Measurements from ENCODE around the gene GXYLT1. TPM values are rescaled to one million over a fixed set of nuclear protein-coding genes. Genes with fewer than 3 reads are reported as not detected.
A peak's percentile ranks its signal among the peaks of the same experiment; 100 is the strongest.

Gene GXYLT1
- total and polyA plus RNA-seq, 2 of the 13 experiments (the other 11 are each of a cell fraction or from before 2014, with no cell fraction given), result 7.8 to 17.0 TPM

DNA sequence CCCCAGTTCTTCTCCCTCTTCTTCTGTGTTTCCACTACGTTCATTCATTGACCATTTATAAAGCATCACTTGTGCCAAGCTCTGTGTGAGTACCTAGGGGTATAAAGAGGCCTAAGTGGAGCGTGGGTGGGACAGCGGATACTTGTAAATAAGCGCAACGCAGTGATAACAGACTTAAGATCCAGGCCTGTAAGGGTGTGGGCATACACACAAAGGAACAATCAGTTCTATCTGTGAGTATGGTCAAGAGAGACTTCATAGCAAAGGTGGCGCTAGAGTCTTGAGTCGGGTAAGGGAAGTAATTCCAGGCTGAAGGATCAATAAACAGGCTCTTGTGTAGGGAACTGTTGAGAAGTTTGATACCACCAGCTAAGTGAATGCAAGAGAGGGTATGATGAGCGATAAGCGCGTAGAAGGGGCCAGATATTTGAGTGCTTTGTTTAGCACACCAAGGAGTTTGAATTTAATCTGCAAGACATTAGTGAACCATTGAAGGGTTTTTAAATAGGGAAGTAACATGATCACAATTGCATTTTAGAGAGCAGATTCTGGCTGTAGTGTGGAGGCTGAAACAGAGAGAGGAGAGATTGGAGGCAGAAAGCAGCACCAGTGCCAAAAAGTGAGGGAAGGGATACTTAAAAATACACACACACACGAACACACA, 1.0 kb upstream of the GXYLT1 start:
- DNase-seq (ENCODE audit: low spot score) (no peak), ATAC-seq (peak; percentile 2; the same call in 1 of the 3 replicates), FAIRE-seq (no peak)
- H3K4me2 ChIP-seq (ENCODE audit: low read depth, low read length), result peak overlapping the region; percentile 94
- H2AFZ ChIP-seq (ENCODE audit: low read length), result peak overlapping the region; percentile 88
- ChIA-PET CTCF (ENCODE audit: low intra/inter-chr PET ratio, low total read pairs) (interaction anchor here (0.6 kb wide), 1 partner anchor 34 kb away, joined by 4 read pairs; no protein-coding TSS in a partner anchor), POLR2A (interaction anchor here (1.0 kb wide), 2 partner anchors 9 to 90 kb away, joined by 3 to 4 read pairs; no protein-coding TSS in a partner anchor)
- in situ Hi-C loops (cut with HindIII; ENCODE audit: extremely low pct_ligation_motif_present, low pct_unique_long_range_greater_than_20kb), result no loop called here
- peak overlapping the region; percentile 79 to 85 (median 83); a peak in 5 of 6 replicates for H3K4me3 ChIP-seq (replicated peaks in 1 of 3; ENCODE audit: insufficient read depth in 1 of 3, low read depth in 2 of 3, low read length in 3 of 3)
- intact Hi-C loops (cut with micrococcal nuclease; ENCODE audit: unreplicated experiment), result no loop called here
- BruUV-seq (replicated peaks), result no TSS peak
- no peak overlapping the region for H3K9ac ChIP-seq (ENCODE audit: insufficient read depth, low read depth, low read length)
- no peak for TF ChIP-seq BCL3 (CRISPR knock-in tag; IDR thresholded peaks at IDR 0.05)
- TF ChIP-seq TAF15 (IDR thresholded peaks at IDR 0.05; ENCODE audit: low read depth, low read length, poor library complexity, severe bottlenecking), result no peak
- TF ChIP-seq, protein P1, sequence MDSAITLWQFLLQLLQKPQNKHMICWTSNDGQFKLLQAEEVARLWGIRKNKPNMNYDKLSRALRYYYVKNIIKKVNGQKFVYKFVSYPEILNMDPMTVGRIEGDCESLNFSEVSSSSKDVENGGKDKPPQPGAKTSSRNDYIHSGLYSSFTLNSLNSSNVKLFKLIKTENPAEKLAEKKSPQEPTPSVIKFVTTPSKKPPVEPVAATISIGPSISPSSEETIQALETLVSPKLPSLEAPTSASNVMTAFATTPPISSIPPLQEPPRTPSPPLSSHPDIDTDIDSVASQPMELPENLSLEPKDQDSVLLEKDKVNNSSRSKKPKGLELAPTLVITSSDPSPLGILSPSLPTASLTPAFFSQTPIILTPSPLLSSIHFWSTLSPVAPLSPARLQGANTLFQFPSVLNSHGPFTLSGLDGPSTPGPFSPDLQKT (CRISPR knock-in tag; IDR thresholded peaks at IDR 0.05; ENCODE audit: borderline replicate concordance), result no peak
- TF ChIP-seq, protein P2, sequence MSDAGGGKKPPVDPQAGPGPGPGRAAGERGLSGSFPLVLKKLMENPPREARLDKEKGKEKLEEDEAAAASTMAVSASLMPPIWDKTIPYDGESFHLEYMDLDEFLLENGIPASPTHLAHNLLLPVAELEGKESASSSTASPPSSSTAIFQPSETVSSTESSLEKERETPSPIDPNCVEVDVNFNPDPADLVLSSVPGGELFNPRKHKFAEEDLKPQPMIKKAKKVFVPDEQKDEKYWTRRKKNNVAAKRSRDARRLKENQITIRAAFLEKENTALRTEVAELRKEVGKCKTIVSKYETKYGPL (CRISPR knock-in tag; IDR thresholded peaks at IDR 0.05), result no peak
- no peak for TF ChIP-seq STAT5B (CRISPR knock-in tag; IDR thresholded peaks at IDR 0.05)
- peak; percentile 37 for TF ChIP-seq STAG1 (CRISPR knock-in tag; IDR thresholded peaks at IDR 0.05)
- TF ChIP-seq JUND (CRISPR knock-in tag; IDR thresholded peaks at IDR 0.05), result no peak
- peak; percentile 43 for TF ChIP-seq CTCF (CRISPR knock-in tag; IDR thresholded peaks at IDR 0.05)
- 0 out of 2 replicates have a peak, but pooled peaks have one; percentile 40 for TF ChIP-seq SP4 (CRISPR knock-in tag; IDR thresholded peaks at IDR 0.05)
- TF ChIP-seq, protein P3, sequence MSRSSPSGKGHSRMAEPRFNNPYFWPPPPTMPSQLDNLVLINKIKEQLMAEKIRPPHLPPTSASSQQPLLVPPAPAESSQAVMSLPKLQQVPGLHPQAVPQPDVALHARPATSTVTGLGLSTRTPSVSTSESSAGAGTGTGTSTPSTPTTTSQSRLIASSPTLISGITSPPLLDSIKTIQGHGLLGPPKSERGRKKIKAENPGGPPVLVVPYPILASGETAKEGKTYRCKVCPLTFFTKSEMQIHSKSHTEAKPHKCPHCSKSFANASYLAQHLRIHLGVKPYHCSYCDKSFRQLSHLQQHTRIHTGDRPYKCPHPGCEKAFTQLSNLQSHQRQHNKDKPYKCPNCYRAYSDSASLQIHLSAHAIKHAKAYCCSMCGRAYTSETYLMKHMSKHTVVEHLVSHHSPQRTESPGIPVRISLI (CRISPR knock-in tag; IDR thresholded peaks at IDR 0.05; ENCODE audit: borderline replicate concordance), result no peak
- no peak for TF ChIP-seq ZNF513 (CRISPR knock-in tag; conservative IDR thresholded peaks at IDR 0.05)
- TF ChIP-seq NCOA2 (CRISPR knock-in tag; IDR thresholded peaks at IDR 0.05), result no peak
- no peak for TF ChIP-seq SRF (IDR thresholded peaks at IDR 0.05; ENCODE audit: low read depth, low read length)
- peaks cover 40% of the 10 kb centered on the region for H3K4me1 ChIP-seq (ENCODE audit: insufficient read depth, low read length)
- H3K9me3 ChIP-seq (ENCODE audit: low read length), result no peaks in the 10 kb centered on the region
- H3K27ac ChIP-seq (ENCODE audit: extremely low read length, insufficient read depth, low read length), result no peak overlapping the region
- peaks cover 35% of the 10 kb centered on the region for H3K79me2 ChIP-seq (ENCODE audit: insufficient read depth, low read length)
- no peaks in the 10 kb centered on the region for H3K36me3 ChIP-seq (replicated peaks in 1 of 2; ENCODE audit: control insufficient read depth in 1 of 2, insufficient read depth in 2 of 2, low read length in 2 of 2)
- H4K20me1 ChIP-seq (ENCODE audit: insufficient read depth, low read length), result peaks cover 17% of the 10 kb centered on the region
- whole genome bisulfite sequencing (ENCODE audit: low lambda C conversion rate), result 75% methylated on average over 11 of the region's 11 CpGs
- no peaks in the 10 kb centered on the region for H3K27me3 ChIP-seq (ENCODE audit: control insufficient read depth in 1 of 2, insufficient read depth in 2 of 2, low read length in 2 of 2)

Measured in HepG2 (cell line).